GM20000 (cell line): ENCODE data around the gene PLB1.
A peak's percentile ranks its signal among the peaks of the same experiment; 100 is the strongest.

Experiments used
- DNase-seq: peaks from one replicate; pipeline ENCODE4 v3.0.0; 2012; ENCODE audit warnings: low spot score
- CTCF ChIP-seq: IDR thresholded peaks from 2 replicates; pipeline ENCODE4 v1.5.1; 2012; ENCODE audit warnings: mild to moderate bottlenecking, control low read depth; ENCODE audit errors: extremely low read depth, missing control alignments

Gene PLB1

GRCh38 chr2:28590496-28591301 lies 94.8 kb downstream of the PLB1 start:
- TF ChIP-seq CTCF: no peak
- no peak for DNase-seq

- no peak for DNase-seq
- no peak for TF ChIP-seq CTCF
Observed at GRCh38 chr2:28591711-28592335, 96.0 kb downstream of the PLB1 start.

- DNase-seq: no peak
- TF ChIP-seq CTCF: no peak
Observed at GRCh38 chr2:28592481-28592880, 96.6 kb downstream of the PLB1 start.

GRCh38 chr2:28593160-28593755 lies 97.4 kb downstream of the PLB1 start:
- TF ChIP-seq CTCF: no peak
- no peak for DNase-seq

- DNase-seq: no peak
- no peak for TF ChIP-seq CTCF
Observed at GRCh38 chr2:28594000-28594331, 98.1 kb downstream of the PLB1 start.

GRCh38 chr2:28594332-28595108 lies 98.7 kb downstream of the PLB1 start:
- DNase-seq: peak; percentile 81
- peak; percentile 56 for TF ChIP-seq CTCF
